ENCODE results near the gene MESD. TPM values are rescaled to one million over a fixed set of nuclear protein-coding genes. Genes with fewer than 3 reads are reported as not detected.

MESD gene
- polyA plus RNA-seq, 1 experiment, result 11.0 TPM

- ChIA-PET POLR2A (no interaction called here), CTCF (no interaction called here)
- H3K36me3 ChIP-seq (ENCODE audit: control insufficient read depth, insufficient read depth, low read length), result peaks cover 76% of the 10 kb centered on the region
- no peak for DNase-seq (ENCODE audit: low read depth)
- H3K27me3 ChIP-seq (ENCODE audit: control insufficient read depth, insufficient read depth, low read length), result no peaks in the 10 kb centered on the region
- H3K4me3 ChIP-seq (ENCODE audit: low read depth, low read length), result no peak overlapping the region
- TF ChIP-seq, protein P1, sequence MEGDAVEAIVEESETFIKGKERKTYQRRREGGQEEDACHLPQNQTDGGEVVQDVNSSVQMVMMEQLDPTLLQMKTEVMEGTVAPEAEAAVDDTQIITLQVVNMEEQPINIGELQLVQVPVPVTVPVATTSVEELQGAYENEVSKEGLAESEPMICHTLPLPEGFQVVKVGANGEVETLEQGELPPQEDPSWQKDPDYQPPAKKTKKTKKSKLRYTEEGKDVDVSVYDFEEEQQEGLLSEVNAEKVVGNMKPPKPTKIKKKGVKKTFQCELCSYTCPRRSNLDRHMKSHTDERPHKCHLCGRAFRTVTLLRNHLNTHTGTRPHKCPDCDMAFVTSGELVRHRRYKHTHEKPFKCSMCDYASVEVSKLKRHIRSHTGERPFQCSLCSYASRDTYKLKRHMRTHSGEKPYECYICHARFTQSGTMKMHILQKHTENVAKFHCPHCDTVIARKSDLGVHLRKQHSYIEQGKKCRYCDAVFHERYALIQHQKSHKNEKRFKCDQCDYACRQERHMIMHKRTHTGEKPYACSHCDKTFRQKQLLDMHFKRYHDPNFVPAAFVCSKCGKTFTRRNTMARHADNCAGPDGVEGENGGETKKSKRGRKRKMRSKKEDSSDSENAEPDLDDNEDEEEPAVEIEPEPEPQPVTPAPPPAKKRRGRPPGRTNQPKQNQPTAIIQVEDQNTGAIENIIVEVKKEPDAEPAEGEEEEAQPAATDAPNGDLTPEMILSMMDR (IDR thresholded peaks at IDR 0.05; ENCODE audit: insufficient read depth, low read depth, low read length), result no peak
These were observed 47.4 kb downstream of the MESD start for GRCh38 chr15:80942266-80942665.

GRCh38 chr15:80940851-80941250 is 48.8 kb downstream of the MESD start:
- ChIA-PET POLR2A (no interaction called here), CTCF (interaction anchor here (0.5 to 1.7 kb wide), 2 partner anchors 29 to 194 kb away, joined by 4 to 5 read pairs; no protein-coding TSS in a partner anchor)
- DNase-seq (ENCODE audit: low read depth), result no peak
- Histone ChIP-seq H3K4me3 (ENCODE audit: low read depth, low read length) (no peak overlapping the region), H3K36me3 (ENCODE audit: control insufficient read depth, insufficient read depth, low read length) (peaks cover 72% of the 10 kb centered on the region), H3K27me3 (ENCODE audit: control insufficient read depth, insufficient read depth, low read length) (no peaks in the 10 kb centered on the region)
- TF ChIP-seq, protein P1 (IDR thresholded peaks at IDR 0.05; ENCODE audit: insufficient read depth, low read depth, low read length), result no peak

GRCh38 chr15:80940331-80940730 is 49.3 kb downstream of the MESD start:
- TF ChIP-seq, protein P1 (IDR thresholded peaks at IDR 0.05; ENCODE audit: insufficient read depth, low read depth, low read length), result no peak
- CTCF ChIA-PET, result interaction anchor here (0.5 to 1.7 kb wide), 3 partner anchors 30 to 326 kb away, joined by 4 to 5 read pairs (median 4); no protein-coding TSS in a partner anchor
- Histone ChIP-seq H3K4me3 (ENCODE audit: low read depth, low read length) (no peak overlapping the region), H3K27me3 (ENCODE audit: control insufficient read depth, insufficient read depth, low read length) (no peaks in the 10 kb centered on the region), H3K36me3 (ENCODE audit: control insufficient read depth, insufficient read depth, low read length) (peaks cover 69% of the 10 kb centered on the region)
- no peak for DNase-seq (ENCODE audit: low read depth)
- POLR2A ChIA-PET, result no interaction called here

DNA sequence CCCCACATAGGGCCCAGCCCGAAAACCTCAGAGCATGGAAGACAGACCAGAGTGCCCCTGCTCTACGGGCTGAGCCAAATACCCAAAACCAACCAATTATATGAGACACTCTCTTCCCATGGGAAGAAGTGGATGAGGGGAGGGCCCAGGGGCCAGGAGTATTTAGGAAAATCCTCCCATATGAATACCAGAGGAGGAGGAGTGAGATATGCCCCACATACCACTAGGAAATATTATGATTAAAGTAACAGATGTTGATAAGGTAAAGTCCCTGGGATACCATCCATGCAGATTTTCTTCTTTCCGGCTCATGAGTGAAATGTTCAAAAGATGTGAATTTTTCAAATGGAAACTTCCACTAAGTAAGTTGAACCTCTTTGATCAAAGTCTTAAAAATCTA is 50.4 kb downstream of the MESD start:
- Histone ChIP-seq H3K4me3 (ENCODE audit: low read depth, low read length) (no peak overlapping the region), H3K36me3 (ENCODE audit: control insufficient read depth, insufficient read depth, low read length) (peaks cover 68% of the 10 kb centered on the region), H3K27me3 (ENCODE audit: control insufficient read depth, insufficient read depth, low read length) (no peaks in the 10 kb centered on the region)
- no peak for DNase-seq (ENCODE audit: low read depth)
- ChIA-PET POLR2A (no interaction called here), CTCF (interaction anchor here (0.9 to 1.7 kb wide), 2 partner anchors 31 to 327 kb away, joined by 4 to 5 read pairs; no protein-coding TSS in a partner anchor)
- TF ChIP-seq, protein P1 (IDR thresholded peaks at IDR 0.05; ENCODE audit: insufficient read depth, low read depth, low read length), result no peak

DNA sequence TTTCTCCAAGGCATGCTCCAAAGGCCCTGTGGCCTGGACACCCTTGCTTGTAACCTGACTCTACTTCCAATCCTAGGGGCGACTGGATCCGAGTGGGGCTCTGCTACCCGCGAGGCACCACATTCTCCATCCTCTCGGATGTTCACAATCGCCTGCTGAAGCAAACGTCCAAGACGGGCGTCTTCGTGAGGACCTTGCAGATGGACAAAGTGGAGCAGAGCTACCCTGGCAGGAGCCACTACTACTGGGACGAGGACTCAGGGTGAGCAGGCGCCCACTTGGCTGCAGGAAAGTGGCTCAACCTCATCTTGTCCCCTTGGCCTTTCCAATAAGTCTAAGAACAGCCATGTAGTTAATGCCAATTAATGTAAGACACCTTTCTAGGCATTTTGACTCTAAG is 51.9 kb downstream of the MESD start:
- CTCF ChIA-PET, result no interaction called here
- no peak overlapping the region for H3K4me3 ChIP-seq (ENCODE audit: low read depth, low read length)
- TF ChIP-seq, protein P1 (IDR thresholded peaks at IDR 0.05; ENCODE audit: insufficient read depth, low read depth, low read length), result no peak
- peaks cover 64% of the 10 kb centered on the region for H3K36me3 ChIP-seq (ENCODE audit: control insufficient read depth, insufficient read depth, low read length)
- POLR2A ChIA-PET, result no interaction called here
- no peak for DNase-seq (ENCODE audit: low read depth)
- H3K27me3 ChIP-seq (ENCODE audit: control insufficient read depth, insufficient read depth, low read length), result no peaks in the 10 kb centered on the region

All from BJ (cell line).